ENCODE measurements around the gene TAS1R1. TPM values are rescaled to one million over a fixed set of nuclear protein-coding genes. Genes with fewer than 3 reads are reported as not detected.

Gene TAS1R1
- total RNA-seq, 4 donors from 2014 or later, result not detected

- no peaks in the 10 kb centered on the region for H3K36me3 ChIP-seq
- no peak for DNase-seq
- no peak overlapping the region for H3K27ac ChIP-seq
- no peaks in the 10 kb centered on the region for H3K4me1 ChIP-seq
- TF ChIP-seq POLR2A (IDR thresholded peaks at IDR 0.05), result no peak
- no peak for TF ChIP-seq CTCF (IDR thresholded peaks at IDR 0.05)
- no peaks in the 10 kb centered on the region for H3K9me3 ChIP-seq
- no peak overlapping the region for H3K4me3 ChIP-seq
- no peaks in the 10 kb centered on the region for H3K27me3 ChIP-seq
These were observed 46.8 kb upstream of the TAS1R1 start for GRCh38 chr1:6508154-6508815.

- no peak for TF ChIP-seq POLR2A (IDR thresholded peaks at IDR 0.05)
- TF ChIP-seq CTCF (IDR thresholded peaks at IDR 0.05), result no peak
- Histone ChIP-seq H3K27me3 (no peaks in the 10 kb centered on the region), H3K4me3 (no peak overlapping the region), H3K9me3 (no peaks in the 10 kb centered on the region), H3K36me3 (no peaks in the 10 kb centered on the region), H3K27ac (no peak overlapping the region), H3K4me1 (no peaks in the 10 kb centered on the region)
- DNase-seq, result no peak
These were observed 46.3 kb upstream of the TAS1R1 start for GRCh38 chr1:6508816-6509189.

GRCh38 chr1:6509220-6509918 is 45.7 kb upstream of the TAS1R1 start:
- TF ChIP-seq POLR2A (IDR thresholded peaks at IDR 0.05) (no peak), CTCF (IDR thresholded peaks at IDR 0.05) (no peak)
- Histone ChIP-seq H3K9me3 (no peaks in the 10 kb centered on the region), H3K36me3 (no peaks in the 10 kb centered on the region), H3K27me3 (no peaks in the 10 kb centered on the region), H3K4me3 (no peak overlapping the region), H3K4me1 (no peaks in the 10 kb centered on the region), H3K27ac (no peak overlapping the region)
- no peak for DNase-seq

- Histone ChIP-seq H3K27me3 (no peaks in the 10 kb centered on the region), H3K4me1 (no peaks in the 10 kb centered on the region), H3K36me3 (no peaks in the 10 kb centered on the region), H3K27ac (no peak overlapping the region), H3K9me3 (no peaks in the 10 kb centered on the region), H3K4me3 (no peak overlapping the region)
- TF ChIP-seq POLR2A (IDR thresholded peaks at IDR 0.05) (no peak), CTCF (IDR thresholded peaks at IDR 0.05) (no peak)
- no peak for DNase-seq
These were observed 45.2 kb upstream of the TAS1R1 start for GRCh38 chr1:6509919-6510291.

GRCh38 chr1:6510493-6510892 is 44.6 kb upstream of the TAS1R1 start:
- H3K9me3 ChIP-seq, result no peaks in the 10 kb centered on the region

More at GRCh38 chr1:6510493-6510892, 44.6 kb upstream of the TAS1R1 start:
- no peaks in the 10 kb centered on the region for H3K36me3 ChIP-seq
- H3K27me3 ChIP-seq, result no peaks in the 10 kb centered on the region
- DNase-seq, result no peak
- no peak overlapping the region for H3K27ac ChIP-seq
- H3K4me3 ChIP-seq, result no peak overlapping the region
- TF ChIP-seq CTCF (IDR thresholded peaks at IDR 0.05) (no peak), POLR2A (IDR thresholded peaks at IDR 0.05) (no peak)
- H3K4me1 ChIP-seq, result no peaks in the 10 kb centered on the region
